ENCODE data around the gene MRPL20. TPM values are rescaled to one million over a fixed set of nuclear protein-coding genes. Genes with fewer than 3 reads are reported as not detected.

MRPL20 gene
- total RNA-seq, 4 donors from 2014 or later: 93.6 to 119 (median 109) TPM

DNA sequence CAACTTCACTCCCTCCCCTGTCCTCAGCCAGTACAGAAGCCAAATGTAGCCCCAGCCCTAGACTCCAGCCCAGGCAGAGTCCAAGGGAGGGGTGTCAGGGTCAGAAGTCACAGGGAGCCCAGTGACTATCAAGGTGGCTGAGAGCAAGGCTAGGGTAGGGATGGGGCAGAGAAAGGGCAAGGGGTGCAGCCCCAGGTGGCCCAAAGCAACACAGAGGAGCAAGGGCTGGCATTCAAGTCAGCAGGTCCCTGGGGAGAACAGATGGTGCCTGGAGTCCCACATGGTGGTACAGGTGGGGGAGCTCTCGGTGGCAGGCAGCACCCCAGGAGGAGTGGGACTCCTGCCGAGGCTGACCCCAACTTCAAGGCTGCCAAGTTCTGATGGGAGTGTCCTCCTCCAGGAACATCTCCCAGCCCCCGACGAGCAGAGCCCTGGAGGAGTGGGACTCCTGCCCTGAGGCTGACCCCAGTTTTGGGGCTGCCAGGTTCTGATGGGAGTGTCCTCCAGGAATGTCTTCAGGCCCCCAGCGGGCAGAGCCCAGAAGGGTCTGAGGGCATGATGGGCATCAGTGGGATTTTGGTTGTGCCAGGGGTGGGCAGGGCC lies 54.2 kb downstream of the MRPL20 start:
- TF ChIP-seq, protein P1, sequence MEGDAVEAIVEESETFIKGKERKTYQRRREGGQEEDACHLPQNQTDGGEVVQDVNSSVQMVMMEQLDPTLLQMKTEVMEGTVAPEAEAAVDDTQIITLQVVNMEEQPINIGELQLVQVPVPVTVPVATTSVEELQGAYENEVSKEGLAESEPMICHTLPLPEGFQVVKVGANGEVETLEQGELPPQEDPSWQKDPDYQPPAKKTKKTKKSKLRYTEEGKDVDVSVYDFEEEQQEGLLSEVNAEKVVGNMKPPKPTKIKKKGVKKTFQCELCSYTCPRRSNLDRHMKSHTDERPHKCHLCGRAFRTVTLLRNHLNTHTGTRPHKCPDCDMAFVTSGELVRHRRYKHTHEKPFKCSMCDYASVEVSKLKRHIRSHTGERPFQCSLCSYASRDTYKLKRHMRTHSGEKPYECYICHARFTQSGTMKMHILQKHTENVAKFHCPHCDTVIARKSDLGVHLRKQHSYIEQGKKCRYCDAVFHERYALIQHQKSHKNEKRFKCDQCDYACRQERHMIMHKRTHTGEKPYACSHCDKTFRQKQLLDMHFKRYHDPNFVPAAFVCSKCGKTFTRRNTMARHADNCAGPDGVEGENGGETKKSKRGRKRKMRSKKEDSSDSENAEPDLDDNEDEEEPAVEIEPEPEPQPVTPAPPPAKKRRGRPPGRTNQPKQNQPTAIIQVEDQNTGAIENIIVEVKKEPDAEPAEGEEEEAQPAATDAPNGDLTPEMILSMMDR (IDR thresholded peaks at IDR 0.05): no peak
- no peak for TF ChIP-seq POLR2AphosphoS5 (IDR thresholded peaks at IDR 0.05)
- TF ChIP-seq POLR2A (IDR thresholded peaks at IDR 0.05): no peak
- TF ChIP-seq EP300 (IDR thresholded peaks at IDR 0.05): no peak
- no CpG with 5 or more reads among the region's 5 CpGs for WGBS
- peaks cover 70% of the 10 kb centered on the region for H3K4me1 ChIP-seq
- no peak overlapping the region for H3K4me3 ChIP-seq
- no peak overlapping the region for H3K27ac ChIP-seq
- no peak for DNase-seq (ENCODE audit: low spot score in 2 of 2)
- H3K9me3 ChIP-seq: no peaks in the 10 kb centered on the region
- no peaks in the 10 kb centered on the region for H3K36me3 ChIP-seq
- H3K27me3 ChIP-seq: peaks cover 26% of the 10 kb centered on the region

Other genes starting within 250 kb of the MRPL20 start
- gene TTLL10, start 233.4 kb downstream of the MRPL20 start, total RNA-seq: not detected
- gene TNFRSF18, start 200.7 kb downstream of the MRPL20 start, total RNA-seq: 10 to 100 TPM; 24.4 to 62.1 (median 33.5) TPM
- 1 to 10 TPM in 1 of 4 donors, under 1 TPM in 2, not detected in 1; 0.42 to 1.4 (median 0.72) TPM for gene TNFRSF4, start 193.1 kb downstream of the MRPL20 start, total RNA-seq
- gene SDF4, start 175.3 kb downstream of the MRPL20 start, total RNA-seq: 10 to 100 TPM; 57.5 to 87.6 (median 73.1) TPM
- gene B3GALT6, start 175.1 kb downstream of the MRPL20 start, total RNA-seq: 10 to 100 TPM in 3 of 4 donors, 1 to 10 TPM in 1; 9.3 to 24.4 (median 16.4) TPM
- gene C1QTNF12, start 160.6 kb downstream of the MRPL20 start, total RNA-seq: 10 to 100 TPM in 1 of 4 donors, 1 to 10 TPM in 3; 4.3 to 23.5 (median 7.1) TPM
- gene UBE2J2, start 133.4 kb downstream of the MRPL20 start, total RNA-seq: 10 to 100 TPM; 30.2 to 70.0 (median 60.0) TPM
- 1 to 10 TPM; 1.5 to 4.7 (median 2.6) TPM for gene SCNN1D, start 126.9 kb downstream of the MRPL20 start, total RNA-seq
- gene ACAP3, start 99.4 kb downstream of the MRPL20 start, total RNA-seq: 100 to 1,000 TPM; 112 to 309 (median 148) TPM
- 10 to 100 TPM; 16.9 to 56.4 (median 36.4) TPM for gene PUSL1, start 98.7 kb downstream of the MRPL20 start, total RNA-seq
- 100 to 1,000 TPM; 105 to 242 (median 151) TPM for gene INTS11, start 82.6 kb downstream of the MRPL20 start, total RNA-seq
- 10 to 100 TPM; 32.5 to 60.4 (median 54.3) TPM for gene CPTP, start 82.5 kb downstream of the MRPL20 start, total RNA-seq
- gene TAS1R3, start 76.0 kb downstream of the MRPL20 start, total RNA-seq: 1 to 10 TPM in 1 of 4 donors, under 1 TPM in 3; 0.56 to 1.8 (median 0.82) TPM
- gene DVL1, start 57.9 kb downstream of the MRPL20 start, total RNA-seq: 100 to 1,000 TPM in 3 of 4 donors, 10 to 100 TPM in 1; 99.4 to 151 (median 106) TPM
- gene MXRA8, start 48.7 kb downstream of the MRPL20 start, total RNA-seq: 10 to 100 TPM; 18.6 to 43.5 (median 21.9) TPM
- gene AURKAIP1, start 32.1 kb downstream of the MRPL20 start, total RNA-seq: 100 to 1,000 TPM in 1 of 4 donors, 10 to 100 TPM in 3; 55.8 to 106 (median 86.1) TPM
- 100 to 1,000 TPM; 136 to 599 (median 160) TPM for gene CCNL2, start 8.0 kb downstream of the MRPL20 start, total RNA-seq
- 10 to 100 TPM in 1 of 4 donors, 1 to 10 TPM in 3; 2.8 to 10.3 (median 5.9) TPM for gene ANKRD65, start 14.0 kb upstream of the MRPL20 start, total RNA-seq
- gene VWA1, start 28.4 kb upstream of the MRPL20 start, total RNA-seq: 10 to 100 TPM; 14.5 to 27.6 (median 19.8) TPM
- gene ATAD3C, start 42.4 kb upstream of the MRPL20 start, total RNA-seq: 1 to 10 TPM in 2 of 4 donors, under 1 TPM in 2; 0.32 to 4.2 (median 1.2) TPM
- 10 to 100 TPM; 18.5 to 71.9 (median 23.7) TPM for gene ATAD3B, start 64.5 kb upstream of the MRPL20 start, total RNA-seq
- gene ATAD3A, start 104.9 kb upstream of the MRPL20 start, total RNA-seq: 10 to 100 TPM; 15.0 to 23.2 (median 19.7) TPM
- 1 to 10 TPM in 3 of 4 donors, not detected in 1; 1.0 to 1.7 (median 1.1) TPM for gene TMEM240, start 133.3 kb upstream of the MRPL20 start, total RNA-seq
- gene SSU72, start 167.6 kb upstream of the MRPL20 start, total RNA-seq: 100 to 1,000 TPM; 102 to 115 (median 109) TPM
- 10 to 100 TPM in 3 of 4 donors, 1 to 10 TPM in 1; 9.0 to 26.2 (median 24.5) TPM for gene FNDC10, start 192.8 kb upstream of the MRPL20 start, total RNA-seq
- 100 to 1,000 TPM; 131 to 212 (median 154) TPM for gene MIB2, start 208.2 kb upstream of the MRPL20 start, total RNA-seq
- 1 to 10 TPM; 1.7 to 3.1 (median 2.9) TPM for gene MMP23B, start 224.9 kb upstream of the MRPL20 start, total RNA-seq

Data from suprapubic skin (tissue), 4 donors.